Lower leg skin (tissue), 3 donors: ENCODE measurements around the gene BICDL1.

Experiments
- POLR2A ChIP-seq, 2 donors: fragments of 450-650 bp; IDR thresholded peaks; one replicate each; pipeline ENCODE4 v1.6.1; 2016 to 2017; ENCODE audit warnings: antibody characterized with exemption in 2 of 2, mild to moderate bottlenecking in 1 of 2, moderate library complexity in 1 of 2
- TF ChIP-seq, protein P1 (sequence below), 3 donors: fragments of 450-650 bp; IDR thresholded peaks; one replicate each; pipeline ENCODE4 v1.5.1; 2016; ENCODE audit warnings: antibody characterized with exemption in 3 of 3, mild to moderate bottlenecking in 3 of 3, moderate library complexity in 2 of 3

DNA sequence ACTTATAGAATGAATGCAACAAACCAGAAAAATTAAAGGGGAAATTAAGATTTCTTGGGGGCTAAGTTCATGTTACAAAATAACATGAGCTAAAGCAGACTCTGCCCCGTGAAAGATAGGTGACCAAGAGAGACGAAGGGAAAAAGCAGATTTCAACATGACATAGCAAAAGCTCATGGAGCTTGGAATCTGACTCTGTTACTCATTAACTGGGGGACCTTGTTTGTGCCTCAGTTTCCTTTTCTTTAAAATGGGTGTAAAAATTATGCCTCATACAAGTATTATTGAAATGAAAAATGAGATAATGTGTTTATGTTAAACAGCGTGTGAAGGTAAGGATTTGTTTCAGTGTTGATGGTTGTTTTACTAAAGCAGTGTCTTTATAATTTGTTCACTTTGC is 11.5 kb downstream of the BICDL1 start:
- TF ChIP-seq, protein P1, sequence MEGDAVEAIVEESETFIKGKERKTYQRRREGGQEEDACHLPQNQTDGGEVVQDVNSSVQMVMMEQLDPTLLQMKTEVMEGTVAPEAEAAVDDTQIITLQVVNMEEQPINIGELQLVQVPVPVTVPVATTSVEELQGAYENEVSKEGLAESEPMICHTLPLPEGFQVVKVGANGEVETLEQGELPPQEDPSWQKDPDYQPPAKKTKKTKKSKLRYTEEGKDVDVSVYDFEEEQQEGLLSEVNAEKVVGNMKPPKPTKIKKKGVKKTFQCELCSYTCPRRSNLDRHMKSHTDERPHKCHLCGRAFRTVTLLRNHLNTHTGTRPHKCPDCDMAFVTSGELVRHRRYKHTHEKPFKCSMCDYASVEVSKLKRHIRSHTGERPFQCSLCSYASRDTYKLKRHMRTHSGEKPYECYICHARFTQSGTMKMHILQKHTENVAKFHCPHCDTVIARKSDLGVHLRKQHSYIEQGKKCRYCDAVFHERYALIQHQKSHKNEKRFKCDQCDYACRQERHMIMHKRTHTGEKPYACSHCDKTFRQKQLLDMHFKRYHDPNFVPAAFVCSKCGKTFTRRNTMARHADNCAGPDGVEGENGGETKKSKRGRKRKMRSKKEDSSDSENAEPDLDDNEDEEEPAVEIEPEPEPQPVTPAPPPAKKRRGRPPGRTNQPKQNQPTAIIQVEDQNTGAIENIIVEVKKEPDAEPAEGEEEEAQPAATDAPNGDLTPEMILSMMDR (IDR thresholded peaks at IDR 0.05) = no peak
- no peak for TF ChIP-seq POLR2A (IDR thresholded peaks at IDR 0.05)
